H9 (cell line): ENCODE measurements around the gene SLC35E4. TPM values are rescaled to one million over a fixed set of nuclear protein-coding genes. Genes with fewer than 3 reads are reported as not detected.
"Not testable (repeated sequence)": the region's sequence is repeated elsewhere in the genome, so short reads cannot be mapped to it uniquely, and the experiment has no call there.

Experiments used
- DNase-seq: peaks from one replicate; pipeline ENCODE4 v3.0.0-alpha.2; 2017
- H2AFZ ChIP-seq: one replicate; pipeline ENCODE4 v1.6.1; 2013; ENCODE audit warnings: mild to moderate bottlenecking, low read length, control low read depth, moderate library complexity
- H2AK5ac ChIP-seq: 2 replicates; pipeline ENCODE4 v1.6.1; 2013; ENCODE audit warnings: low read length, control low read depth, mixed read lengths; ENCODE audit not compliant: insufficient read length
- H2BK120ac ChIP-seq: one replicate; pipeline ENCODE4 v1.6.1; 2013; ENCODE audit warnings: low read depth, mild to moderate bottlenecking, low read length, control low read depth, inconsistent platforms; ENCODE audit not compliant: poor library complexity, severe bottlenecking
- H2BK12ac ChIP-seq: 2 replicates; pipeline ENCODE4 v1.6.1; 2013; ENCODE audit warnings: low read length, control low read depth, mixed read lengths, low read depth; ENCODE audit not compliant: insufficient read length
- H2BK15ac ChIP-seq: 2 replicates; pipeline ENCODE4 v1.6.1; 2013; ENCODE audit warnings: low read depth, low read length, control low read depth
- H2BK20ac ChIP-seq: one replicate; pipeline ENCODE4 v1.6.1; 2013; ENCODE audit warnings: low read depth, mild to moderate bottlenecking, low read length, control low read depth, inconsistent platforms; ENCODE audit not compliant: poor library complexity, severe bottlenecking
- H2BK5ac ChIP-seq: 2 replicates; pipeline ENCODE4 v1.6.1; 2013; ENCODE audit warnings: low read length, control low read depth, mixed read lengths; ENCODE audit not compliant: insufficient read length
- H3K14ac ChIP-seq: 2 replicates; pipeline ENCODE4 v1.6.1; 2013; ENCODE audit warnings: low read length, control low read depth; ENCODE audit not compliant: insufficient read depth
- H3K18ac ChIP-seq: 2 replicates; pipeline ENCODE4 v1.6.1; 2013; ENCODE audit warnings: low read depth, mild to moderate bottlenecking, mixed read lengths, low read length, control low read depth; ENCODE audit not compliant: insufficient read length
- H3K23ac ChIP-seq: 2 replicates; pipeline ENCODE4 v1.6.1; 2013; ENCODE audit warnings: low read length, control low read depth, mixed read lengths, low read depth; ENCODE audit not compliant: insufficient read length
- H3K23me2 ChIP-seq: 2 replicates; pipeline ENCODE4 v1.6.1; 2013; ENCODE audit warnings: low read depth, mild to moderate bottlenecking, mixed read lengths, low read length, control low read depth; ENCODE audit not compliant: insufficient read length, poor library complexity, severe bottlenecking
- H3K27ac ChIP-seq: 2 replicates; pipeline ENCODE4 v1.5.1; 2013; ENCODE audit warnings: low read length, control low read depth, mixed read lengths, low read depth; ENCODE audit not compliant: insufficient read length
- H3K27me3 ChIP-seq: 2 replicates; pipeline ENCODE4 v1.6.1; 2013; ENCODE audit warnings: low read length, control low read depth, inconsistent platforms; ENCODE audit not compliant: insufficient read depth
- H3K4ac ChIP-seq: 2 replicates; pipeline ENCODE4 v1.6.1; 2013; ENCODE audit warnings: low read depth, mild to moderate bottlenecking, control low read depth, inconsistent platforms, low read length, moderate library complexity
- H3K4me1 ChIP-seq: 2 replicates; pipeline ENCODE4 v1.6.1; 2013; ENCODE audit warnings: low read length, control low read depth, inconsistent platforms; ENCODE audit not compliant: insufficient read depth
- H3K4me2 ChIP-seq: 2 replicates; pipeline ENCODE4 v1.6.1; 2013; ENCODE audit warnings: low read length, control low read depth, mixed read lengths; ENCODE audit not compliant: insufficient read length, insufficient read depth
- H3K56ac ChIP-seq: 2 replicates; pipeline ENCODE4 v1.6.1; 2013; ENCODE audit warnings: low read depth, mild to moderate bottlenecking, mixed read lengths, low read length, control low read depth; ENCODE audit not compliant: insufficient read length
- H3K79me1 ChIP-seq: 2 replicates; pipeline ENCODE4 v1.6.1; 2013; ENCODE audit warnings: low read depth, mild to moderate bottlenecking, moderate library complexity, low read length, control low read depth, inconsistent platforms; ENCODE audit not compliant: insufficient read depth, poor library complexity, severe bottlenecking
- H3K79me2 ChIP-seq: 2 replicates; pipeline ENCODE4 v1.6.1; 2013; ENCODE audit warnings: low read length, control low read depth, inconsistent platforms; ENCODE audit not compliant: insufficient read depth
- H3K9ac ChIP-seq: 2 replicates; pipeline ENCODE4 v1.6.1; 2013; ENCODE audit warnings: low read length, control low read depth, mixed read lengths; ENCODE audit not compliant: insufficient read length; ENCODE audit errors: extremely low read depth
- H3K9me3 ChIP-seq: one replicate; pipeline ENCODE4 v1.6.1; 2013; ENCODE audit warnings: low read depth, low read length, inconsistent platforms; ENCODE audit not compliant: control insufficient read depth
- H3T11ph ChIP-seq: one replicate; pipeline ENCODE4 v1.6.1; 2013; ENCODE audit warnings: mild to moderate bottlenecking, low read length, control low read depth, inconsistent platforms
- H4K20me1 ChIP-seq: one replicate; pipeline ENCODE4 v1.6.1; 2013; ENCODE audit not compliant: control insufficient read depth, insufficient read length, insufficient read depth
- H4K5ac ChIP-seq: 2 replicates; pipeline ENCODE4 v1.6.1; 2013; ENCODE audit warnings: low read depth, mild to moderate bottlenecking, mixed read lengths, low read length, control low read depth; ENCODE audit not compliant: insufficient read length
- H4K8ac ChIP-seq: replicated peaks from 2 replicates; pipeline ENCODE4 v1.6.1; 2013; ENCODE audit warnings: low read length, control low read depth, mixed read lengths, low read depth; ENCODE audit not compliant: insufficient read length
- H4K91ac ChIP-seq: 2 replicates; pipeline ENCODE4 v1.6.1; 2013; ENCODE audit warnings: low read depth, mild to moderate bottlenecking, moderate library complexity, mixed read lengths, low read length, control low read depth; ENCODE audit not compliant: insufficient read length
- H3K27ac Mint-ChIP-seq, 3 experiments: 2 replicates in 2 of 3; 3 replicates in 1 of 3; pipeline ENCODE4 v1.8.0; 2020 to 2021; ENCODE audit warnings: mixed read lengths in 3 of 3, mild to moderate bottlenecking in 1 of 3, moderate library complexity in 1 of 3
- H3K27me3 Mint-ChIP-seq: 2 replicates; pipeline ENCODE4 v1.8.0; 2021; ENCODE audit warnings: low read depth, mild to moderate bottlenecking, moderate library complexity, mixed read lengths
- H3K36me3 Mint-ChIP-seq, 3 experiments: 2 replicates in 2 of 3; 3 replicates in 1 of 3; pipeline ENCODE4 v1.8.0; 2020 to 2021; ENCODE audit warnings: low read depth in 3 of 3, mixed read lengths in 3 of 3; ENCODE audit not compliant: insufficient read depth in 1 of 3
- H3K4me1 Mint-ChIP-seq, 2 experiments: 2 replicates each; pipeline ENCODE4 v1.8.0; 2020; ENCODE audit warnings: mixed read lengths in 2 of 2
- H3K4me3 Mint-ChIP-seq, 2 experiments: 2 replicates in 1 of 2; 3 replicates in 1 of 2; pipeline ENCODE4 v1.8.0; 2020 to 2021; ENCODE audit warnings: mild to moderate bottlenecking in 2 of 2, mixed read lengths in 2 of 2, moderate library complexity in 1 of 2
- H3K9me3 Mint-ChIP-seq, 2 experiments: 2 replicates in 1 of 2; 3 replicates in 1 of 2; pipeline ENCODE4 v1.8.0; 2020; ENCODE audit warnings: mild to moderate bottlenecking in 2 of 2, mixed read lengths in 2 of 2, moderate library complexity in 1 of 2
- WGBS: extraction: QIAGEN DNeasy Blood & Tissue Kit; methylation state at CpG from one replicate; pipeline ENCODE4 v1.1.7; 2013; ENCODE audit warnings: missing lambda C conversion rate, low lambda C conversion rate, mixed read lengths; ENCODE audit not compliant: insufficient read length; ENCODE audit errors: extremely low coverage; 5-methylcytosine and 5-hydroxymethylcytosine counted together
- total RNA-seq: library from RNA; stranded (reverse); gene quantifications from 2 replicates; pipeline ENCODE4 v1.2.1, GENCODE V29; 2021
- TF ChIP-seq, protein P1 (sequence below): fragments of 200-600 bp; sonication (generic); conservative IDR thresholded peaks from 3 replicates; pipeline ENCODE4 v1.8.0; 2021; ENCODE audit warnings: antibody characterized with exemption, mild to moderate bottlenecking

SLC35E4 gene
- total RNA-seq, 1 experiment from 2014 or later, result 3.7 TPM

DNA sequence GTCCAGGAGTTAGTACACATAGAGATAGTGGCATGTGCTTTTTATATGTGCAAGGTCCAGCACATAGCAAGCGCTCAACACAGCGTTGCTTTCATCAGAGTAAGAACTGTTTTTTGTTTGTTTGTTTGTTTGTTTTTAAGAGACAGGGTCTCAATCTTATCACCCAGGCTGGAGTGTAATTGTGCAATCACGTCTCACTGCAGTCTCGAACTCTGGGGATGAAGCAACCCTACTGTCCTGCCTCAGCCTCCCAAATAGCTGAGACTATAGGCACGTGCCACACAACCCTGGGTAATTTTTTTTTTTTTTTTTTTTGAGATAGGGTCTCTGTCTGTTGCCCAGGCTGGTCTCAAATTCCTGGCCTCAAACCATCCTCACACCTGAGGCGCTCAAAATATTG is 17.8 kb upstream of the SLC35E4 start:
- H3K9me3 Mint-ChIP-seq, result no peaks in the 10 kb centered on the region
- no peaks in the 10 kb centered on the region for H3K27me3 ChIP-seq
- H3T11ph ChIP-seq, result no peak overlapping the region
- no peak overlapping the region for H3K9ac ChIP-seq
- WGBS, result no CpG with 5 or more reads among the region's 6 CpGs
- H4K20me1 ChIP-seq, result no peaks in the 10 kb centered on the region
- no peak overlapping the region for H2BK120ac ChIP-seq
- H3K79me2 ChIP-seq, result no peaks in the 10 kb centered on the region
- H2BK12ac ChIP-seq, result no peak overlapping the region
- H3K36me3 Mint-ChIP-seq, result peaks cover 43 to 80% (median 79%) of the 10 kb centered on the region in 3 experiments
- TF ChIP-seq, protein P1, sequence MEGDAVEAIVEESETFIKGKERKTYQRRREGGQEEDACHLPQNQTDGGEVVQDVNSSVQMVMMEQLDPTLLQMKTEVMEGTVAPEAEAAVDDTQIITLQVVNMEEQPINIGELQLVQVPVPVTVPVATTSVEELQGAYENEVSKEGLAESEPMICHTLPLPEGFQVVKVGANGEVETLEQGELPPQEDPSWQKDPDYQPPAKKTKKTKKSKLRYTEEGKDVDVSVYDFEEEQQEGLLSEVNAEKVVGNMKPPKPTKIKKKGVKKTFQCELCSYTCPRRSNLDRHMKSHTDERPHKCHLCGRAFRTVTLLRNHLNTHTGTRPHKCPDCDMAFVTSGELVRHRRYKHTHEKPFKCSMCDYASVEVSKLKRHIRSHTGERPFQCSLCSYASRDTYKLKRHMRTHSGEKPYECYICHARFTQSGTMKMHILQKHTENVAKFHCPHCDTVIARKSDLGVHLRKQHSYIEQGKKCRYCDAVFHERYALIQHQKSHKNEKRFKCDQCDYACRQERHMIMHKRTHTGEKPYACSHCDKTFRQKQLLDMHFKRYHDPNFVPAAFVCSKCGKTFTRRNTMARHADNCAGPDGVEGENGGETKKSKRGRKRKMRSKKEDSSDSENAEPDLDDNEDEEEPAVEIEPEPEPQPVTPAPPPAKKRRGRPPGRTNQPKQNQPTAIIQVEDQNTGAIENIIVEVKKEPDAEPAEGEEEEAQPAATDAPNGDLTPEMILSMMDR, result no peak
- no peak overlapping the region for H2AK5ac ChIP-seq
- H3K23me2 ChIP-seq, result no peaks in the 10 kb centered on the region
- no peak for DNase-seq
- H3K9me3 ChIP-seq, result no peaks in the 10 kb centered on the region
- H3K18ac ChIP-seq, result no peak overlapping the region
- H4K5ac ChIP-seq, result no peak overlapping the region
- H3K4me1 Mint-ChIP-seq, result no peaks in the 10 kb centered on the region
- no peak overlapping the region for H3K27ac ChIP-seq
- H2BK20ac ChIP-seq, result no peak overlapping the region
- no peaks in the 10 kb centered on the region for H3K4me1 ChIP-seq
- no peak overlapping the region for H3K56ac ChIP-seq
- H4K91ac ChIP-seq, result no peak overlapping the region
- no peaks in the 10 kb centered on the region for H3K79me1 ChIP-seq
- H3K4me2 ChIP-seq, result no peak overlapping the region
- H2BK5ac ChIP-seq, result no peak overlapping the region
- H3K14ac ChIP-seq, result no peak overlapping the region
- no peak overlapping the region for H4K8ac ChIP-seq
- no peak overlapping the region for H3K27ac Mint-ChIP-seq
- H2AFZ ChIP-seq, result no peak overlapping the region
- H3K4me3 Mint-ChIP-seq, result no peak overlapping the region
- no peak overlapping the region for H3K23ac ChIP-seq
- H2BK15ac ChIP-seq, result no peak overlapping the region
- no peak overlapping the region for H3K4ac ChIP-seq
- no peaks in the 10 kb centered on the region for H3K27me3 Mint-ChIP-seq

DNA sequence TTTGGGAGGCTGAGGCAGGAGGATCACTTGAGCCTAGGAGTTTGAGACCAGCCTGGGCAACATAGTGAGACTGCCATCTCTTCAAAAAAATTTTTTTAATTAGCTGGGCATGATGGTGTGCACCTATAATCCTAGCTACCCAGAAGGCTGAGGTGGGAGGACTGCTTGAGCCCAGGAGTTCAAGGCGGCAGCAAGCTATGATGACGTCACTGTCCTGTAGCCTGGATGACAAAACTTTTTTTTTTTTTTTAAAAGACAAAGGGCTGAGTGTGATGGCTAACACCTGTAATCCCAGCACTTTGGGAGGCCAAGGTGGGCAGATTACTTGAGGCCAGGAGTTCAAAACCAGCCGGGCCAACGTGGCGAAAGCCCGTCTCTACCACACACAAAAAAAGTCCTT is 15.7 kb upstream of the SLC35E4 start:
- H3K79me2 ChIP-seq, H2BK5ac ChIP-seq, H3K23me2 ChIP-seq, H3K27ac Mint-ChIP-seq, DNase-seq, H4K5ac ChIP-seq, H3K79me1 ChIP-seq, H2BK15ac ChIP-seq, H2AFZ ChIP-seq, H3K4me1 Mint-ChIP-seq, H3T11ph ChIP-seq, H3K4me2 ChIP-seq, H3K56ac ChIP-seq, H3K18ac ChIP-seq, H3K27ac ChIP-seq, H4K20me1 ChIP-seq, H3K4ac ChIP-seq, H3K27me3 ChIP-seq, H4K8ac ChIP-seq, H2BK12ac ChIP-seq, H3K9me3 Mint-ChIP-seq, H2BK20ac ChIP-seq, H2BK120ac ChIP-seq, H4K91ac ChIP-seq, H3K14ac ChIP-seq, H3K9me3 ChIP-seq, H3K23ac ChIP-seq, H3K4me1 ChIP-seq, H3K4me3 Mint-ChIP-seq, H3K9ac ChIP-seq, H3K27me3 Mint-ChIP-seq, H2AK5ac ChIP-seq: not testable (repeated sequence)
- H3K36me3 Mint-ChIP-seq, result peaks cover 41 to 77% (median 74%) of the 10 kb centered on the region in 3 experiments
- WGBS, result no CpG with 5 or more reads among the region's 6 CpGs
